ENCODE results near the gene CEMIP. TPM values are rescaled to one million over a fixed set of nuclear protein-coding genes. Genes with fewer than 3 reads are reported as not detected.
A peak's percentile ranks its signal among the peaks of the same experiment; 100 is the strongest.

The CEMIP gene
- total and polyA plus RNA-seq, 2 experiments from 2014 or later, result 2.3 to 4.4 TPM

GRCh38 chr15:80777137-80777536 is 2.0 kb upstream of the CEMIP start:
- peak; percentile 35 for DNase-seq (ENCODE audit: low spot score)
- no peak overlapping the region for H3K27ac ChIP-seq

GRCh38 chr15:80777826-80778620 is 1.1 kb upstream of the CEMIP start:
- no peaks in the 10 kb centered on the region for H3K9me2 ChIP-seq (replicated peaks; ENCODE audit: insufficient read depth)
- H4K20me1 ChIP-seq (ENCODE audit: insufficient read depth, poor library complexity, severe bottlenecking), result no peaks in the 10 kb centered on the region
- 79% methylated on average over 10 of the region's 10 CpGs for WGBS (ENCODE audit: low lambda C conversion rate, missing lambda C conversion rate)
- no peaks in the 10 kb centered on the region for H3K36me3 ChIP-seq (replicated peaks; ENCODE audit: insufficient read depth, low read depth)
- no peak for DNase-seq (ENCODE audit: low spot score)
- H2AFZ ChIP-seq, result no peak overlapping the region
- no peaks in the 10 kb centered on the region for H3K79me2 ChIP-seq
- peak overlapping the region; percentile 100 for H3K4me2 ChIP-seq
- H3K27me3 ChIP-seq, result peaks cover 35% of the 10 kb centered on the region
- H3K9me3 ChIP-seq (ENCODE audit: low read depth), result no peaks in the 10 kb centered on the region
- peaks cover 18% of the 10 kb centered on the region for H3K4me1 ChIP-seq (ENCODE audit: insufficient read depth)
- H3K27ac ChIP-seq, result no peak overlapping the region
- H3K4me3 ChIP-seq, result no peak overlapping the region
- TF ChIP-seq, protein P1, sequence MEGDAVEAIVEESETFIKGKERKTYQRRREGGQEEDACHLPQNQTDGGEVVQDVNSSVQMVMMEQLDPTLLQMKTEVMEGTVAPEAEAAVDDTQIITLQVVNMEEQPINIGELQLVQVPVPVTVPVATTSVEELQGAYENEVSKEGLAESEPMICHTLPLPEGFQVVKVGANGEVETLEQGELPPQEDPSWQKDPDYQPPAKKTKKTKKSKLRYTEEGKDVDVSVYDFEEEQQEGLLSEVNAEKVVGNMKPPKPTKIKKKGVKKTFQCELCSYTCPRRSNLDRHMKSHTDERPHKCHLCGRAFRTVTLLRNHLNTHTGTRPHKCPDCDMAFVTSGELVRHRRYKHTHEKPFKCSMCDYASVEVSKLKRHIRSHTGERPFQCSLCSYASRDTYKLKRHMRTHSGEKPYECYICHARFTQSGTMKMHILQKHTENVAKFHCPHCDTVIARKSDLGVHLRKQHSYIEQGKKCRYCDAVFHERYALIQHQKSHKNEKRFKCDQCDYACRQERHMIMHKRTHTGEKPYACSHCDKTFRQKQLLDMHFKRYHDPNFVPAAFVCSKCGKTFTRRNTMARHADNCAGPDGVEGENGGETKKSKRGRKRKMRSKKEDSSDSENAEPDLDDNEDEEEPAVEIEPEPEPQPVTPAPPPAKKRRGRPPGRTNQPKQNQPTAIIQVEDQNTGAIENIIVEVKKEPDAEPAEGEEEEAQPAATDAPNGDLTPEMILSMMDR (IDR thresholded peaks at IDR 0.05; ENCODE audit: poor library complexity), result no peak
- TF ChIP-seq EZH2phosphoT487 (IDR thresholded peaks at IDR 0.05; ENCODE audit: low read depth, severe bottlenecking, unreplicated experiment), result no peak
- TF ChIP-seq EZH2 (IDR thresholded peaks at IDR 0.05; ENCODE audit: borderline replicate concordance), result no peak

More at GRCh38 chr15:80777137-80777536, 2.0 kb upstream of the CEMIP start:
- Histone ChIP-seq H3K4me3 (no peak overlapping the region), H3K9me2 (replicated peaks; ENCODE audit: insufficient read depth) (no peaks in the 10 kb centered on the region), H3K36me3 (replicated peaks; ENCODE audit: insufficient read depth, low read depth) (no peaks in the 10 kb centered on the region), H4K20me1 (ENCODE audit: insufficient read depth, poor library complexity, severe bottlenecking) (no peaks in the 10 kb centered on the region), H2AFZ (no peak overlapping the region), H3K27me3 (peaks cover 29% of the 10 kb centered on the region), H3K4me2 (no peak overlapping the region), H3K9me3 (ENCODE audit: low read depth) (no peaks in the 10 kb centered on the region), H3K79me2 (no peaks in the 10 kb centered on the region), H3K4me1 (ENCODE audit: insufficient read depth) (peaks cover 18% of the 10 kb centered on the region)
- TF ChIP-seq, protein P1 (IDR thresholded peaks at IDR 0.05; ENCODE audit: poor library complexity), result no peak
- TF ChIP-seq EZH2 (IDR thresholded peaks at IDR 0.05; ENCODE audit: borderline replicate concordance) (no peak), EZH2phosphoT487 (IDR thresholded peaks at IDR 0.05; ENCODE audit: low read depth, severe bottlenecking, unreplicated experiment) (no peak)
- WGBS (ENCODE audit: low lambda C conversion rate, missing lambda C conversion rate), result 80% methylated on average over 8 of the region's 8 CpGs

DNA sequence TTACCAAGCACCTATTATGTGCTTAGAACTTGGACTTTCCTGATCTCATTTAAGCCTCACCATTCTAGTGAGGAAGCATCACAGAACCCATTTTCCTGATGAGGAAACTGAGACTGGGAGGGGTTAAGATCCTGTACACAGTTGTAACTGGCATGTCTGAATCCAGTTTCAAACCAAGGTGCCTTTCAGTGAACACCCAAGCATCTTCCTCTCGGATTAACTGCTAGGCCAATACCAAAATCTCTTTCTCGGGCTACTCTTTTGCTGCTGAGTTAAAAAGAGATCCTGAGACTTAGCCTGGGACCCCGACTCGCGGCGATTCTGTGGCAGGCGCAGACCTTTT is 578 bp upstream of the CEMIP start:
- 26% methylated on average over 7 of the region's 7 CpGs for WGBS (ENCODE audit: low lambda C conversion rate, missing lambda C conversion rate)
- Histone ChIP-seq H3K4me3 (peak overlapping the region; percentile 62), H3K4me1 (ENCODE audit: insufficient read depth) (peaks cover 18% of the 10 kb centered on the region), H4K20me1 (ENCODE audit: insufficient read depth, poor library complexity, severe bottlenecking) (no peaks in the 10 kb centered on the region), H3K27ac (no peak overlapping the region), H3K4me2 (peak overlapping the region; percentile 100), H3K36me3 (replicated peaks; ENCODE audit: insufficient read depth, low read depth) (no peaks in the 10 kb centered on the region), H3K9me3 (ENCODE audit: low read depth) (no peaks in the 10 kb centered on the region), H3K9me2 (replicated peaks; ENCODE audit: insufficient read depth) (no peaks in the 10 kb centered on the region), H3K79me2 (no peaks in the 10 kb centered on the region), H2AFZ (no peak overlapping the region), H3K27me3 (peaks cover 35% of the 10 kb centered on the region)
- no peak for TF ChIP-seq EZH2 (IDR thresholded peaks at IDR 0.05; ENCODE audit: borderline replicate concordance)
- TF ChIP-seq, protein P1 (IDR thresholded peaks at IDR 0.05; ENCODE audit: poor library complexity), result no peak
- TF ChIP-seq EZH2phosphoT487 (IDR thresholded peaks at IDR 0.05; ENCODE audit: low read depth, severe bottlenecking, unreplicated experiment), result no peak
- DNase-seq (ENCODE audit: low spot score), result no peak
